Activated CD4-positive, alpha-beta T cell treated with anti-CD3 and anti-CD28 coated beads, Interleukin-2, amount 10 ng/mL, durations not matched to agents 7 days and 5 days (primary cell): ENCODE data around the gene BARX2. TPM values are rescaled to one million over a fixed set of nuclear protein-coding genes. Genes with fewer than 3 reads are reported as not detected.

Experiments
- CTCF ChIA-PET: fragments of 350-600 bp; sonication (Branson Sonifier 250); formaldehyde crosslinking; loops from one replicate; lab custom pipeline; 2021; ENCODE audit warnings: antibody characterized with exemption; lab: Charles Lee
- POLR2A ChIA-PET: fragments of 350-600 bp; sonication (Branson Sonifier 250); formaldehyde crosslinking; loops from one replicate; lab custom pipeline; 2021; ENCODE audit warnings: antibody characterized with exemption; lab: Charles Lee
- DNase-seq: peaks from one replicate; pipeline ENCODE4 v3.0.0-alpha.2; 2020
- H3K27ac Mint-ChIP-seq: one replicate; pipeline ENCODE4 v1.8.0; 2021; ENCODE audit warnings: mild to moderate bottlenecking, moderate library complexity, mixed read lengths
- H3K27me3 Mint-ChIP-seq: one replicate; pipeline ENCODE4 v1.8.0; 2021; ENCODE audit warnings: mixed read lengths
- H3K36me3 Mint-ChIP-seq: one replicate; pipeline ENCODE4 v1.8.0; 2021; ENCODE audit warnings: low read depth, mixed read lengths
- H3K4me1 Mint-ChIP-seq: one replicate; pipeline ENCODE4 v1.8.0; 2021; ENCODE audit warnings: mixed read lengths
- H3K4me3 Mint-ChIP-seq: one replicate; pipeline ENCODE4 v1.8.0; 2021; ENCODE audit warnings: mild to moderate bottlenecking, moderate library complexity, mixed read lengths
- H3K9me3 Mint-ChIP-seq: one replicate; pipeline ENCODE4 v1.8.0; 2021; ENCODE audit warnings: mixed read lengths
- total RNA-seq, 2 experiments: library from RNA; stranded (reverse); gene quantifications; one replicate each; pipeline ENCODE4 v1.2.3, GENCODE V29; 2021

Gene BARX2
- total RNA-seq, 2 experiments from 2014 or later: not detected

- CTCF ChIA-PET: no interaction called here
- DNase-seq: no peak
- Mint-ChIP-seq H3K36me3 (no peaks in the 10 kb centered on the region), H3K27ac (no peak overlapping the region), H3K9me3 (peaks cover 2% of the 10 kb centered on the region), H3K4me3 (no peak overlapping the region), H3K4me1 (no peaks in the 10 kb centered on the region), H3K27me3 (peaks cover 21% of the 10 kb centered on the region)
- POLR2A ChIA-PET: no interaction called here
Measured at GRCh38 chr11:129394709-129395108, 19.1 kb downstream of the BARX2 start.

DNA sequence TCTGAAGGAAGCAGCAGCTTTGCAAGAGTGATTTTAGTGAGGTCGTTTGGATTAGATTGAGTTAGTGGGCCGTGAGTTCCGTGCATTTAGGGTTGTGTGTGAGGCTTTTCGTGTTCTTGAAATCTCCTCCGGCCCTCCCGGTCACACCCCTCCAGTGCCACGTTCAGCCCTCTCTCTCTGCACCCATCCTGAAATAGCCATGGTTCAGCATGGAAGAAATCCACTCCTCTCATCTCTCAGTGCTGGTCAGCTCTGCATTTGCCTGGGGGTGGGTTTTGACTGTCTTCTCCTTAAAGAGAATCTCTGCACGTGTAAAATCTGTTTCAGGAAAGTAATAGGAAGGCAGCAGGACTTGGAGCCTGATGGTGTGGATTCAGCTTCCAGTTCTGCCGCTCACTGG is 19.8 kb downstream of the BARX2 start:
- H3K27me3 Mint-ChIP-seq: peaks cover 15% of the 10 kb centered on the region
- POLR2A ChIA-PET: no interaction called here
- no peaks in the 10 kb centered on the region for H3K36me3 Mint-ChIP-seq
- H3K4me3 Mint-ChIP-seq: no peak overlapping the region
- CTCF ChIA-PET: no interaction called here
- H3K4me1 Mint-ChIP-seq: no peaks in the 10 kb centered on the region
- DNase-seq: no peak
- H3K27ac Mint-ChIP-seq: no peak overlapping the region
- H3K9me3 Mint-ChIP-seq: peaks cover 2% of the 10 kb centered on the region

DNA sequence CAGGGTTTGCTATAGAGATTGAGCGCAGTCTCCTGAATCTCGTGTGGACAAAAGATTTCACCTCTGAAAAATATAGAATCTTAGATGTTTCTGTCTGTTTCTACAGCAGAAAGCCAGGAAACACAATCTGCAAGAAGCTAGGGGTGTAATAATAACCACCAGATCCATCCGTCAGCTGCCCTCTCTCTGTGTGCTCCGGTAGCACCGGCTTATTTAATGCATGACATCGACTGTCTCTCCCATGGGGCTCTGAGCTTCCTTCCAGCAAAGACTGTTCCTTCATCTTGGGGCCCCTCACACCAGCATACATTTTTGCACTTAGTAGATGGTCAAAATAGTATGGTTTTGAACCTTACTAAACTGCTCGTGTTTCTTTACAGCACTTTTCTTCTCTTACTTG is 20.2 kb downstream of the BARX2 start:
- Mint-ChIP-seq H3K27ac (no peak overlapping the region), H3K4me1 (no peaks in the 10 kb centered on the region), H3K27me3 (peaks cover 13% of the 10 kb centered on the region), H3K4me3 (no peak overlapping the region), H3K36me3 (no peaks in the 10 kb centered on the region), H3K9me3 (peaks cover 2% of the 10 kb centered on the region)
- ChIA-PET POLR2A (no interaction called here), CTCF (interaction anchor here (1.0 kb wide), 1 partner anchor 7 kb away, joined by 4 read pairs; no protein-coding TSS in a partner anchor)
- DNase-seq: no peak

GRCh38 chr11:129396454-129396853 is 20.8 kb downstream of the BARX2 start:
- H3K27ac Mint-ChIP-seq: no peak overlapping the region
- POLR2A ChIA-PET: no interaction called here
- H3K9me3 Mint-ChIP-seq: peaks cover 2% of the 10 kb centered on the region
- no peak for DNase-seq
- no peaks in the 10 kb centered on the region for H3K4me1 Mint-ChIP-seq
- CTCF ChIA-PET: interaction anchor here (1.0 kb wide), 1 partner anchor 8 kb away, joined by 4 read pairs; no protein-coding TSS in a partner anchor
- H3K27me3 Mint-ChIP-seq: peaks cover 13% of the 10 kb centered on the region
- no peak overlapping the region for H3K4me3 Mint-ChIP-seq
- no peaks in the 10 kb centered on the region for H3K36me3 Mint-ChIP-seq

DNA sequence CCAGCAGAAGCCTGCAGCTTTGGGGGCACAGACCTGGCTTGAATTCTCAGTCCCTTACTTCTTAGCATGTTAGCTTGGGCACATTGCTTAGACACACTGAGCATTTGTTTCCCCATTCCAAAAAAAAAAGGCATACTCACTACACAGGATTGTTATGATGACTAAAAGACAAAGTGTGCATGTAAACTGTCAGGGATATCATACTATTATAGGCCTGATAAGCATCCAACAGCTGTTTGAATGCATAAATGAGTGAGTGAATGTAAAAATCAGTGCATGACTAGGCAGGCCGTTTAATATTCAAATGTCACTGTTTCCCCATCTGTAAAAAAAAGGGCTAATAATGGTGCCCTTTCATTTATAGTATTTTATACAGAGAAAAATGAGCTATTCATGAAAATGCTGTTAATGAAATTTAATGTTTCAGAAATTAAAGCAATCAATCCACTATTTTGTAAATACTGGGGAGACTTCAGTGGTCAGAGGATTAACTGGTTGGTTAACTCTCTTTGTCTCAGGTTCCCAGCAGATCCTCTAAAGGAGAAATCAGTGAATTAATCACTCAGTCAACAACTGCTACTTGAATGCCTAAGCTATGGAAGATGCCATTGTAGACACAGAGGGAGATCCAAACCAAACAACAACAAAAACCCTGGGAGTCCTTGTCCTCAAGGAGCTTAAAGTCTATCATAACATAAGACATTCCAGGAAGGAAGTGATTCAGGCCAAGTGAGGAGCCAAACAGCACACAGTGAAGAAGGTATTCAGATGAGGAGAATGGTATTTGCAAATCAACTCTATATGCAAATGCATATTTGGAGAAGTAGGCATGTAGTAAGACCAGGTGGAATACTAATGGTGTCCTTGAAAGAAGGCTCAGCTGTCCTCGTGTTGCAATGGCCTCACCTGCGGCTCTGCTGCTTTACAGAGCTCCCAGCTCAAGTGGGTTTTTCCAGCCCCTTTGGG is 26.8 kb downstream of the BARX2 start:
- no peak for DNase-seq
- no peaks in the 10 kb centered on the region for H3K36me3 Mint-ChIP-seq
- H3K4me1 Mint-ChIP-seq: no peaks in the 10 kb centered on the region
- H3K9me3 Mint-ChIP-seq: peaks cover 2% of the 10 kb centered on the region
- ChIA-PET POLR2A (interaction anchor here (0.6 kb wide), 1 partner anchor 41 kb away, joined by 4 read pairs; no protein-coding TSS in a partner anchor), CTCF (no interaction called here)
- H3K27ac Mint-ChIP-seq: no peak overlapping the region
- peaks cover 15% of the 10 kb centered on the region for H3K27me3 Mint-ChIP-seq
- no peak overlapping the region for H3K4me3 Mint-ChIP-seq

DNA sequence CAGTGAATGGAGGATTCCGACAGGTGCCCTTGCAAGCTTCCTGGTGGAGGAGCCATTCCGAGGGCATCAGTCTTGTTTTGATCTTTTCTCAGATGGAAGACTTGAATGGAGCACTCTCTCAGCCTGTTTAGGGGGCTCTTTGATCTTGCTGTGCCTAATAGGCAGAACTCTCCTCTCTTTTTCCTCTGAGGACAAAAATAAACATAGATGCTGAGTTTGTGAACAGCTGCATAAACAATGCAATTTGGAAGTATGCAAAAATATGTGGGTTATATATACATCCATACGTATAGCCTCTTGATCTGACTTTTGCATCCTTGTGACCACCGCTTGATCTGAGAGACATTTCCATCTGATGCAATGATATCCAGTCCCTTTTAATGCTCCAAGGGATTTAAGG is 29.1 kb downstream of the BARX2 start:
- CTCF ChIA-PET: no interaction called here
- Mint-ChIP-seq H3K36me3 (no peaks in the 10 kb centered on the region), H3K4me1 (no peaks in the 10 kb centered on the region), H3K9me3 (no peaks in the 10 kb centered on the region), H3K27ac (no peak overlapping the region), H3K4me3 (no peak overlapping the region), H3K27me3 (peaks cover 12% of the 10 kb centered on the region)
- DNase-seq: no peak
- POLR2A ChIA-PET: no interaction called here

- no peak overlapping the region for H3K4me3 Mint-ChIP-seq
- no peak for DNase-seq
- H3K9me3 Mint-ChIP-seq: no peaks in the 10 kb centered on the region
- no peak overlapping the region for H3K27ac Mint-ChIP-seq
- CTCF ChIA-PET: interaction anchor here (0.6 kb wide), 1 partner anchor 42 kb away, joined by 4 read pairs; no protein-coding TSS in a partner anchor
- no peaks in the 10 kb centered on the region for H3K36me3 Mint-ChIP-seq
- H3K4me1 Mint-ChIP-seq: no peaks in the 10 kb centered on the region
- H3K27me3 Mint-ChIP-seq: peaks cover 13% of the 10 kb centered on the region
- POLR2A ChIA-PET: no interaction called here
Measured at GRCh38 chr11:129408865-129409444, 33.3 kb downstream of the BARX2 start.

GRCh38 chr11:129410395-129410960 is 34.8 kb downstream of the BARX2 start:
- no peak overlapping the region for H3K4me3 Mint-ChIP-seq
- POLR2A ChIA-PET: no interaction called here
- no peak overlapping the region for H3K27ac Mint-ChIP-seq
- DNase-seq: no peak
- H3K27me3 Mint-ChIP-seq: peaks cover 13% of the 10 kb centered on the region
- no peaks in the 10 kb centered on the region for H3K4me1 Mint-ChIP-seq
- H3K9me3 Mint-ChIP-seq: no peaks in the 10 kb centered on the region
- no peaks in the 10 kb centered on the region for H3K36me3 Mint-ChIP-seq
- CTCF ChIA-PET: no interaction called here

DNA sequence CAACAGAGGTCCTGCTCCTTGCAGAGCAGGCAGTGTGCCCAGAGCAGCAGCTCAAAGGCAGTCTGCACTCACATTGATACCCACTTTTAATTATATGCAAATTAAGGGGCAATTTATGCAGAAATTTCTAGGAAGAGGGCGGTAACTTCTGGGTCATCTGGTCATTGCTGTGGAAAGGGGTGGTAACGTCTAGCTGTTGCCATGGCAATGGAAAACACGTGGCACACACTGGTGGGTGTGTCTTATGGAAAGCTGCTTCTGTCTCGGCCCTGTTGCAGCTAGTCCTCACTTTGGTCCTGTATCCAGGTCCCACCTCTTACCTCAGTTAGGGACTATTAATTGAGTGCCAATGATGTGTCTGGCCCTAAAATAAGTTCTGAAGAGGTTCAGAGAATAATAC is 36.8 kb downstream of the BARX2 start:
- POLR2A ChIA-PET: interaction anchor here (0.6 kb wide), 1 partner anchor 234 kb away, joined by 3 read pairs; no protein-coding TSS in a partner anchor
- Mint-ChIP-seq H3K4me3 (no peak overlapping the region), H3K27ac (no peak overlapping the region), H3K9me3 (no peaks in the 10 kb centered on the region), H3K4me1 (no peaks in the 10 kb centered on the region), H3K36me3 (no peaks in the 10 kb centered on the region), H3K27me3 (peaks cover 4% of the 10 kb centered on the region)
- no peak for DNase-seq
- CTCF ChIA-PET: interaction anchor here (1.0 kb wide), 1 partner anchor 8 kb away, joined by 4 read pairs; no protein-coding TSS in a partner anchor

- H3K36me3 Mint-ChIP-seq: no peaks in the 10 kb centered on the region
- no peaks in the 10 kb centered on the region for H3K9me3 Mint-ChIP-seq
- DNase-seq: no peak
- H3K27ac Mint-ChIP-seq: no peak overlapping the region
- ChIA-PET POLR2A (no interaction called here), CTCF (no interaction called here)
- H3K27me3 Mint-ChIP-seq: peaks cover 2% of the 10 kb centered on the region
- peaks cover 4% of the 10 kb centered on the region for H3K4me1 Mint-ChIP-seq
- no peak overlapping the region for H3K4me3 Mint-ChIP-seq
Measured at GRCh38 chr11:129414144-129414872, 38.7 kb downstream of the BARX2 start.

- Mint-ChIP-seq H3K27me3 (no peaks in the 10 kb centered on the region), H3K4me1 (peaks cover 4% of the 10 kb centered on the region), H3K36me3 (no peaks in the 10 kb centered on the region), H3K4me3 (no peak overlapping the region), H3K9me3 (no peaks in the 10 kb centered on the region), H3K27ac (no peak overlapping the region)
- POLR2A ChIA-PET: no interaction called here
- DNase-seq: no peak
- CTCF ChIA-PET: interaction anchor here (3.0 kb wide), 1 partner anchor 12 kb away, joined by 7 read pairs; no protein-coding TSS in a partner anchor
Measured at GRCh38 chr11:129416080-129416820, 40.6 kb downstream of the BARX2 start.

DNA sequence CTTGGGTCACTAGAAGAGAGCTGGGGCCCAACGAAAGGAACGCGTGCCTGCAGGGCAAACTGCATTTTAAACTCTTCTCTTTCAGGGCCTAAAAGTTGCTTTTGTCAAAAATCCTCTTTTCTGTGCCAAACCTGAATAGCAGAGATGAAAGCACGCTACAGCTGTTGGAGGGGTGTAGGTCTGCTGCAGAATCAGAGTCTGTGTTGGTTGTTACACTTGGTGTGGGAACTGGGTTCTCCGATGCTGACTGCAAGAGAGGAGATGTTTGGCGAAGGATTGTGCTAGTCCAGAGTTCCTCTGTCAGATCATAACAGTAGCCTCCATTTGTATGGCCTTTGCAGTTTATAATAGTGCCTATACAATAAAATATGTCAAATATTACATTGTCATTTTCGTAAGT is 41.8 kb downstream of the BARX2 start:
- ChIA-PET CTCF (interaction anchor here (0.6 to 3.0 kb wide), 2 partner anchors 11 to 20 kb away, joined by 6 to 7 read pairs; no protein-coding TSS in a partner anchor), POLR2A (no interaction called here)
- H3K4me3 Mint-ChIP-seq: no peak overlapping the region
- H3K27ac Mint-ChIP-seq: no peak overlapping the region
- H3K9me3 Mint-ChIP-seq: no peaks in the 10 kb centered on the region
- no peaks in the 10 kb centered on the region for H3K36me3 Mint-ChIP-seq
- H3K27me3 Mint-ChIP-seq: no peaks in the 10 kb centered on the region
- H3K4me1 Mint-ChIP-seq: peaks cover 4% of the 10 kb centered on the region
- no peak for DNase-seq
